Muscle of leg (tissue), 11 donors: ENCODE data around the gene OSBPL2. TPM values are rescaled to one million over a fixed set of nuclear protein-coding genes. Genes with fewer than 3 reads are reported as not detected.

Experiments
- DNase-seq: peaks from one replicate; pipeline ENCODE4 v3.0.0; 2013
- H3K27ac ChIP-seq: one replicate; pipeline ENCODE4 v1.5.1; 2013; ENCODE audit warnings: mild to moderate bottlenecking, low read length, control low read depth
- H3K27me3 ChIP-seq: one replicate; pipeline ENCODE4 v1.6.1; 2013; ENCODE audit warnings: low read length; ENCODE audit not compliant: control insufficient read depth, insufficient read depth
- H3K36me3 ChIP-seq: one replicate; pipeline ENCODE4 v1.6.1; 2013; ENCODE audit warnings: low read length; ENCODE audit not compliant: control insufficient read depth, insufficient read depth
- H3K4me1 ChIP-seq: one replicate; pipeline ENCODE4 v1.6.1; 2013; ENCODE audit warnings: low read length; ENCODE audit not compliant: control insufficient read depth, insufficient read depth
- H3K4me3 ChIP-seq: one replicate; pipeline ENCODE4 v1.5.1; 2013; ENCODE audit warnings: low read length, control low read depth
- H3K9me3 ChIP-seq: replicated peaks from 2 replicates; pipeline ENCODE4 v1.6.1; 2013; ENCODE audit warnings: low read depth, low read length; ENCODE audit not compliant: control insufficient read depth
- WGBS: methylation state at CpG from one replicate; pipeline ENCODE4 v1.1.5; 2013; ENCODE audit warnings: missing lambda C conversion rate; ENCODE audit not compliant: insufficient coverage; 5-methylcytosine and 5-hydroxymethylcytosine counted together
- polyA plus RNA-seq, 8 donors: library from polyadenylated mRNA; unstranded; fragments of 120-200 nt; gene quantifications; one replicate each; pipeline versions ENCODE4 v1.2.1 to v1.2.3, GENCODE V29; 2013; ENCODE audit warnings: inconsistent platforms in 1 of 8, low replicate concordance in 1 of 8; ENCODE audit not compliant: insufficient read length in 8 of 8, insufficient read depth in 1 of 8
- total RNA-seq: library from RNA; stranded (reverse); fragments of 120-200 nt; gene quantifications from one replicate; pipeline ENCODE4 v1.2.4, GENCODE V29; 2013

The OSBPL2 gene
- total and polyA plus RNA-seq, 9 donors, result 21.6 to 33.6 (median 25.6) TPM

GRCh38 chr20:62304331-62305148 is 66.2 kb downstream of the OSBPL2 start:
- 86% methylated on average over 27 of the region's 29 CpGs for WGBS
- Histone ChIP-seq H3K27ac (no peak overlapping the region), H3K4me3 (peak overlapping the region; percentile 70), H3K4me1 (peaks cover 27% of the 10 kb centered on the region), H3K27me3 (no peaks in the 10 kb centered on the region), H3K36me3 (peaks cover 58% of the 10 kb centered on the region), H3K9me3 (no peaks in the 10 kb centered on the region)
- DNase-seq, result no peak

- Histone ChIP-seq H3K4me3 (no peak overlapping the region), H3K4me1 (peaks cover 26% of the 10 kb centered on the region), H3K27ac (no peak overlapping the region), H3K9me3 (no peaks in the 10 kb centered on the region), H3K36me3 (peaks cover 65% of the 10 kb centered on the region), H3K27me3 (no peaks in the 10 kb centered on the region)
- WGBS, result 77% methylated on average over 15 of the region's 18 CpGs
- DNase-seq, result no peak
These were observed 66.9 kb downstream of the OSBPL2 start for GRCh38 chr20:62305149-62305764.

GRCh38 chr20:62305765-62306413 is 67.6 kb downstream of the OSBPL2 start:
- H3K4me3 ChIP-seq, result no peak overlapping the region
- H3K36me3 ChIP-seq, result peaks cover 71% of the 10 kb centered on the region
- H3K27me3 ChIP-seq, result no peaks in the 10 kb centered on the region
- peaks cover 21% of the 10 kb centered on the region for H3K4me1 ChIP-seq
- no peak overlapping the region for H3K27ac ChIP-seq
- H3K9me3 ChIP-seq, result no peaks in the 10 kb centered on the region
- WGBS, result 85% methylated on average over 29 of the region's 33 CpGs
- no peak for DNase-seq

GRCh38 chr20:62306414-62307187 is 68.3 kb downstream of the OSBPL2 start:
- no peak overlapping the region for H3K4me3 ChIP-seq
- no peak overlapping the region for H3K27ac ChIP-seq
- H3K27me3 ChIP-seq, result no peaks in the 10 kb centered on the region
- H3K4me1 ChIP-seq, result peaks cover 21% of the 10 kb centered on the region
- H3K9me3 ChIP-seq, result no peaks in the 10 kb centered on the region
- H3K36me3 ChIP-seq, result peaks cover 77% of the 10 kb centered on the region
- 93% methylated on average over 26 of the region's 27 CpGs for WGBS
- DNase-seq, result no peak

GRCh38 chr20:62307226-62308101 is 69.1 kb downstream of the OSBPL2 start:
- no peaks in the 10 kb centered on the region for H3K9me3 ChIP-seq
- H3K4me3 ChIP-seq, result no peak overlapping the region
- peaks cover 19% of the 10 kb centered on the region for H3K4me1 ChIP-seq
- no peak overlapping the region for H3K27ac ChIP-seq
- 81% methylated on average over 42 of the region's 42 CpGs for WGBS
- no peak for DNase-seq
- H3K27me3 ChIP-seq, result no peaks in the 10 kb centered on the region
- peaks cover 82% of the 10 kb centered on the region for H3K36me3 ChIP-seq

- H3K36me3 ChIP-seq, result peaks cover 89% of the 10 kb centered on the region
- DNase-seq, result no peak
- peaks cover 19% of the 10 kb centered on the region for H3K4me1 ChIP-seq
- H3K9me3 ChIP-seq, result no peaks in the 10 kb centered on the region
- H3K27ac ChIP-seq, result no peak overlapping the region
- WGBS, result 89% methylated on average over 17 of the region's 29 CpGs
- H3K27me3 ChIP-seq, result no peaks in the 10 kb centered on the region
- no peak overlapping the region for H3K4me3 ChIP-seq
These were observed 69.9 kb downstream of the OSBPL2 start for GRCh38 chr20:62308102-62308822.

GRCh38 chr20:62309198-62309944 is 71.0 kb downstream of the OSBPL2 start:
- Histone ChIP-seq H3K9me3 (no peaks in the 10 kb centered on the region), H3K27ac (no peak overlapping the region), H3K4me3 (no peak overlapping the region), H3K27me3 (no peaks in the 10 kb centered on the region), H3K36me3 (peaks cover 92% of the 10 kb centered on the region), H3K4me1 (peaks cover 8% of the 10 kb centered on the region)
- no peak for DNase-seq
- 75% methylated on average over 16 of the region's 26 CpGs for WGBS

- Histone ChIP-seq H3K4me1 (no peaks in the 10 kb centered on the region), H3K27me3 (no peaks in the 10 kb centered on the region), H3K36me3 (peaks cover 91% of the 10 kb centered on the region), H3K4me3 (no peak overlapping the region), H3K27ac (no peak overlapping the region), H3K9me3 (no peaks in the 10 kb centered on the region)
- no peak for DNase-seq
- WGBS, result 76% methylated on average over 19 of the region's 29 CpGs
These were observed 71.8 kb downstream of the OSBPL2 start for GRCh38 chr20:62309947-62310756.
